ENCODE results near the gene KIAA0232.
"Not testable (repeated sequence)": the region's sequence is repeated elsewhere in the genome, so short reads cannot be mapped to it uniquely, and the experiment has no call there.

KIAA0232 gene

DNA sequence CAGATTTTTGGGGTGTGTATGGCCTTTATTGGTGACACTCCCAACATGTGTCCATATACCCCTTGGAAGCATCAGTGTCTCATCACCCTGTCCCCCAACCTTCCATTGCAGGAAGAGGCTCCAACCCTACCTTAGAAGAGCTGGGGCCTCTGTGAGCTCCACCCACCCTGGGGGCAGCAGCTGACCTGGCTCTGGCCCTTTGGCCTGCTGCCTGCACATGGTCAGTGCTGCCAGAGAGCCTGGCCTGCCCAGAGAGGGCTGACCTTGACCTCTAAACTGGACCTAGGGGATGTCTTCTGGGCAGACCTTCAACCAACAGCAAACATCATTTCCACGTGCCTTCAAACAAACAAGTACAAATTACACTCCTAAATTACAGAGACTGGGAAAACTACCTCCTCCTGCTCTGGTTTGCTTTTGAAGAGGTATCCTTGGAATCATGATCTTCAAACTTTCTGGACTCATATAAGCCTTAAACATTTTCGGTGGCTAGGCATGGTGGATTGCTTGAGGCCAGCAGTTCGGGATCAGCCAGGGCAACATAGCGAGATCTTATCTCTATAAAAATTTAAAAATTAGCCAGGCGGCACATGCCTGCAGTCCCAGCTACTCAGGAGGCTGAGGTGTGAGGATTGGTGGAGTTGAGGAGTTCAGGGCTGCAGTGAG, 27.3 kb upstream of the KIAA0232 start:
- DNase-seq = no peak

- DNase-seq = not testable (repeated sequence)
These were observed 26.2 kb upstream of the KIAA0232 start for GRCh38 chr4:6756345-6756744.

DNA sequence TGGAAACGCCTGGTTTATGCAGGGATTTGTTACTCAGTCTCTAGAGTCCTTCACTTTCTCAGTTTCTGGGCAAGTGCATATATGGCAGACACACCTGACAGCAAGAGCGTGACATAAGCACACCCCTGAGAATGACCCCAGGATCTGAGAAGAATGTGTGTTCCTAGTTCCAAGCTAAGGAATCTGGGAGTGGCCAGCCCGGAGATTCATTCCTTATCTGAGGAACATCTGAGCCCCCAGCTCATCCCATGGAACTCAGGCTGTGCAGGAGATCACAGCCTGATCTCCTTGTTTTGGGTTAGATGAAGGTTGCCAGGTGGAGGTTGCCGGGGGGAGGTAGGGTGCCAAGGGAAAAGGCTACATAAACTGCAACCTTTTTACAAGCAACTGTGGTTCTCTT, 23.8 kb upstream of the KIAA0232 start:
- no peak for DNase-seq

GRCh38 chr4:6760865-6761264, 21.7 kb upstream of the KIAA0232 start:
- DNase-seq = no peak

DNA sequence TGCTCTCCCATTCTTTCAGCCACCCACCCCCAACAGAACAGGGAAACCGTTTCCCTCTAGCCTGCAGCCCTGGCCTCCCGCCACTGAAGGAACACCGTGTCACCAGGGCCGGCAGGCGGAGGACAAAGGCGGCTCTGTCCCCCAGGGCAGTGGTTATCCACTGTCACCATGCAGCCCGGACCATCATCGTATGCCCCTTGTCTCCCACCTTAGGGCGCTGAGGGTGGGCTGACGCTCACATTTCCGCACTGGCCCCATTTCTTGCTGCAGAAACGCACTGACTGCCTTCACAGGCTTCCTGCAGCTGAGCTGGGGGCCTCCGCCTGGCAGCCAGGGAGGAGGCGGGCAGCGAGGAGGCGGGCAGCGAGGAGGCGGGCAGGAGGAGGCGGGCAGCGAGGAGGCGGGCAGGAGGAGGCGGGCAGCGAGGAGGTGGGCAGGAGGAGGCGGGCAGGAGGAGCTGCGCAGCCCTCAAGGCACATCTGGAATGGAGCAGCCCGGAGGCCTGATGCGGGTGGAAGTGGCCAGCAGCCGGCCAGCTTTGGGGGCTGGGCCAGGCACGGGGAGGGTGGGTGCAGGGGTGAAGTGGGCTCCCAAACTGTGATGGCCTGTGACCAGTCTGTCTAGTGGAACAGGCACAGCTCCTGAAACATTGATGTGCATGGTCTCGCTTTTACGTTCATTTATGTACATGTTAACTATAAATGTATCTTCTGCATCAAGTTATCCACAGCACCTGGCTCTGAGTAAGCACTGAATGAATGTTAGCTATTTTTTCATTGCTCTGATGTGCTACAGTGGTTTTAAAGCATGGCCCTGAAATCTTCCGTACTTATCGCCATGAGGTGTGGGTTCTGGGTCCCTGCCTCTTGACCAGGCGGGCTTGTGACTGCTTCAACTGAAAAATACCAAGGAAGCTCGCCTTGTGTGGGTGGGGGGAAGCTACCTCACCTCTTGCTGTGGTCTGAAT, 20.6 kb upstream of the KIAA0232 start:
- no peak for DNase-seq

- DNase-seq = no peak
These were observed 19.1 kb upstream of the KIAA0232 start for GRCh38 chr4:6763330-6763851.

DNA sequence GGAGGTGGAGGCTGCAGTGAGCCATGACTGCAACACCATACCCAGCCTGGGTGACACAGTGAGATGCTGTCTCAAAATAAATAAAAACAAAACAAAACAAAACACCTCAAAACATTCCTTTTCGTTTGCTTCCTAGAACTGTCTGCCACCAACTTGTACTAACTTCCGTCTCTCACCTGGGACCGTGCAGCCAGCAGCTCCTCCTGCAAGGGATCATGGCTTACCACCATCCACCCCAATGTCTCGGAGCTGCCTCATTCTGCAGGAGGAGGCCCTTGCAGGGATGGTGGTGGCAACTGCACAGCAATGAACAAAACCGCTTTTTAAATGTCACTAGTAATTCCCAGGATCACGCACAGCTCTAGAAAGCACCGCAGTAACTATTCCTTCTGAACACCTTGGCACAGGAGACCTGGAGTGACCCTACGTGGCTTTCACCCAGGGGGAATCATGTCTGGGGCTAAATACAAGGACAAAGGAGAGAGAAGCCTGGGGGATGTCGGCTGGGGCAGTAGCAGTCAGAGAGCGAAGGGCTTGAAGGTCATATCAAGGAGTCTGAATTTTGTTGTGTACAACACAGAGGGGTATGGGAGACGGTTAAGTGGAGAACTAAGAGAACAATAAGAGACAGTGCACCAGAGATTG, 17.4 kb upstream of the KIAA0232 start:
- DNase-seq = no peak

DNA sequence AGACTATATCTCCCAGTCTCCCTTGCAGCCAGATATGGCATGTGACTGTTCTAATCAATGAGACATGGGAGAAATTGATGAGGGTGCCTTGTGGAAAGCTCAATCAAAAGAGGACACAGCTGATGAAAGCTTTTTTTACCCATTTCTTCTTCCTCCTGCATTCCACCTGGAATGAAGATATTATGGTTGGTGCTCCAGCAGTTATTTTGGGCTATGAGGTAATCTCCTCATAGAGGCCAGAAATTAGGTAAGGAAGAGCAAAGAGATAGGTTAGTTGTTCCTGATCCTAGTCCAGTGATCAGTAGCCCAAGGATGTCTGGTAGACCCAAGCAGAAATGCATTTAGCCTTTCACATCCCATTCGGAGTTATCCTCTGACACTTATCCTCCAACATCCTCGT, 16.8 kb upstream of the KIAA0232 start:
- no peak for DNase-seq

- DNase-seq = no peak
These were observed 15.2 kb upstream of the KIAA0232 start for GRCh38 chr4:6767386-6767747.

DNA sequence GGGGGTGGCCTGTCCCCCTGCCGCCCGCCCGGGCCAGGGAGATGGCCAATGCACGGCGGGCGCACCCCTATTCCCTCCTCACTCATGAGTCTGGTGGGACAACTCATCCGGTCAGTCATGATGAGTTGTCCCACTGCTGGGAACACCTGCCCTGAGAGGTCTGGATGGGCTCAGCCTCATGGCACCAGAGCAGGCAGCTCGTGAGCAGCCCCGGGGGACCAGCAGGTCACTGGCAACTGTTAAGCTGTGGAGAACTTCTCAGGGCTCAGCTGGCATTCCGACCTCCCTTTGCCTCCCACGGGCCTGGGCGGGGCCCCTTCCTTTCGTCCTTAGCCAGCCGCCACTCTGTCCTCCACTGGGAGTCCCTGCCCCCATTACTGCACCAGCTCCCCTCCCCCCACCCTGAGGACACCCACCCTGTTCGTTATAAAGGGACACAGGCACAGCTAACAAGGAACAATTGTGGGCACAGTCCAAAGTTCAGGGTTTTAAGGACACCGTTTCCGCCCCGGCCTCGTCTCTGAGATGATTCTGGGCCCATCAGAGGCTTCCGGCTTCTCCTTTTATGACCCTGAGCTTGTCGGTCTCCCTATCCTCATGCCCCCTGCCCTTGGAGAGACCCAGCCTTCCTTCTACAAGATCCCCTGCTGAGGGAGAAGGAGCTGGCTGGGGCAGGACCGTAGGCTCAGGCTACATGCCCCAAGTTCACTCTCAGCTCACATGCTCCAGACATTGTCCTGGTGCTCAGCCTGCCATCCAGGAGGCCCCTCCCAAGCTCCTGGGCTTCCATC, 14.6 kb upstream of the KIAA0232 start:
- no peak for DNase-seq

DNA sequence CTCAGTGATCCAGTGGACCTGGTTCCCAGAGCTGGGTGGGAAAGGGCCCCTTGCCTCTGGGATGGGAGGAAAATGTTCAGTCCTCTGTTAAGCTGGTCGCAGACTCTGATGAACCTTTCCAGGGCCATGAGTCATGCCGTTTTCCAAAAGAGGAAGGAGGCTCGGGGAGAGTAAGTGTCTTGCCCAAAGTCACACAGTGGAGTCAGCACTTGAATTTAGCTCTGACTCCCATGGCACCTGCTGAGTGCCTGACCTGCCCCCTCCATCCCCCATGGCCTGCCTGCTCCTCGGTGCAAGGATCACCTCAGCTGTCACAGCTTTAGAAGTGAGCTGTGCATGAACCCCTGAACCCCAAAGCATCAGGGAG, 14.0 kb upstream of the KIAA0232 start:
- DNase-seq = no peak

DNA sequence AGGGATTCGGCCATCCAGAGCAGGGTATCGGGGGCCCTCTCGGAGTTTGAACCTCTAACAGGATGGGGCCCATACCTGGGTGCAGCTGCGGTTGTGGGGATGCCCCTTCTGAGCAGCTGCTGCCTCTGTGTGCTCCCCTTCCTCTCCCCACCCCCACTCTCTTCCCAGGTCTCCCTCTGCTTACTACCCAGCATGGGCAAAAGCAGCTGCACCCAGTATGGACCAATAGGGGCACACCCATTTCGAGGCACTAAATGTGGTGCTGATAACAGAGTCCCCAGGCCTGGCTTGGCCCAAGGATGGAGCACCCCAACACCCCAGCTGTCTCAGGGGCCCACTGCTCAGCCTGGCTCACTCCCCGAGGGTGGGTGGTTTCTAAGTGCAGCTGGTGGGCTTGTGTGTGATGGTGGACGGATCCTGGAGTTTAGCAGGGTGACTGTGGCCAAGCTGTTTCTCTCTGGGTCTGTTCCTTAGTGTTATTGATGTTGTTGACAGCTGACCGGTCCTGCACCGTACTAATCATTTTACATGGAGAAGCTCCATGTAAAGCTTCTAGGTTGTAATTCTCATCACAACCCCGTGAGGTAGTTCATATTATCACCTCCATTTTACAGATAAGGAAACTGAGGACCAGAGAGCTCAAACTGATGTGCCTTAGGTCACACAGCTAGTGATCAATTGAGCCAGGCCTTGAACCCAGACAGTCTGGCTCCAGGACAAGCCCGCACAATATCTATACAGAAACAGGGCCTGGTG, 13.1 kb upstream of the KIAA0232 start:
- no peak for DNase-seq

GRCh38 chr4:6769989-6770420, 12.5 kb upstream of the KIAA0232 start:
- no peak for DNase-seq

DNA sequence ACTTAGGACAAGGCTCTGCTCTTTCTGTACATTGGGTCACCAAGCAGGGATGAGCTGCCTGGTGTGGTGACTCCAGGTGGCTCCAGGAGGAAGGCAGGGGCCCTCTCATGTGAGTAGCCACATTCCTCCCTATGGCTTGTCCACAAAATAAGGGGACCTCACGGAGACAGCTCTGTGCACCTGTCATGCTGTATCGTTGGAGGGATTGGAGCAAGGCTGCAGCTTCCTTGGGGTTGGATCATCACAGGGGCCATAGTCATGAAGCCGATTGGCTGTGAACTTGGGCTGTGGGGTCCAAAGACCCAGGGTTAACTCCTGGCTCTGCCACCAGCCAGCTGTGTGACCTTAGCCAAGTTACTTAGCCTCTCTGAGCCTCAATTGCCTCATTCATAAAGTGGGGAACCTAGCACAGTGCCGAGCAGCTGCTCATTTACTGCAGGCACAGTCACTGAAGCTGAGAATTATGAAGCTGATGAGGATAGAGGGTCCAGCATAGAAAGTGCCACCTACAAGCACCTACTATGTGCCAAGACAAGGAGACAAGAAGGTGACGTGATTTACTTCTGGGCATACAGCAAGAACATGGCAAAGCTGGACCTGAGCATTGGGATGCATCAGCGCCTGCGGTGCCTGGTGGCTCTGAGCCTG, 11.8 kb upstream of the KIAA0232 start:
- no peak for DNase-seq

GRCh38 chr4:6771229-6771671, 11.3 kb upstream of the KIAA0232 start:
- DNase-seq = no peak

DNA sequence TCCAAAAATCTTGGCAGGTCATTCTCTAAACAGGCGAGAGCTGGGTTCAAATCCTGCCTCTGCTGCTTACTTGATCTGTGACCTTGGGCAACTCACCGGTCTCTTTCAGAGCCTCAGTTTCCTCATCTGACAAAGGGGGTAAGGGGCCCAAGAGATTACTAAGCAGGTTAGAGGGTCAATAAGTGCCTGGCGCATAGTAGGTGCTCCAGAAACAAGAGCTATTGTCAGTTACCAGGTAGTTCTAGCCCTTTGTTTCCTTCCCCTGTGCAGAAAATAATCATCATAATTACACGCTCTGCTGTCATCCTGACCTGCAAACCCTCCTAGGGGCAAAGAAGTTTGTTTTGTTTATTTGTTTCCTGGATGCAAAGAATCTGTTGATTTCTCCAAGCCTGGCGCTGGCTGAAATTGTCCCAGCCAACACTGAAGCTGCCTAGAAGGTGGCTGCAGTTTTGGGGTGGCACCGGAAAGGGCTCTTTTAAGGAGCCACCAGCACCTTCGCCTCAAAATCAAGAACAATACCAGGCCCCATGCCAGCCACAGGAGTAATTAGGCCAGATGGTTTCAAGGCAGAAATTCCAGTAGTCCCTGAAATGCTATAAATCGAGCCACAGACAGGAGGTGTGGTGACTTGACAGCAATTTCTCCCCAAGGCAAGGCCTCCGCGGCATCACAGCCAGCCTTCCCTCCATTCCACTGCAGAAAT, 10.2 kb upstream of the KIAA0232 start:
- peak; percentile 18 for DNase-seq

- DNase-seq = no peak
These were observed 9.4 kb upstream of the KIAA0232 start for GRCh38 chr4:6773106-6773505.

GRCh38 chr4:6773616-6774540, 8.6 kb upstream of the KIAA0232 start:
- no peak for DNase-seq

DNA sequence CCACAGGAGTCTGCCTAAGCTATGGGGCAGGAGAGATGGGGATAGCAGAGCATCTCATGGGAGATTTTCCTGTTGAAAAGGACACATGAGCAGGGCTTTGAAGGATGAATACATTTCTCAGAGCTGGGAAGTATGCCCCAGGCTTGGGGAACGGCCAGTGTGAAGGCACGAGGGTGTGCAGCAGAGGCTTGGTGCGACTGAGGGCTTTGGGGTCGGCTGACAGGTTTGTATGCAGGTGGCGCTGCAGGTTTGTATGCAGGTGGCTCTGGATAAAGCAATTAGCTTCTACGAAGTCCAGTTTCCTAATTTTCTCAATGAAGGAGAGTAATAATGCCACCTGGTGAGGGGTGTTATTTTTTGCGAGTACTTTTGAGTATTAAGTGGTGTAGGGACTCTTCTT, 6.8 kb upstream of the KIAA0232 start:
- no peak for DNase-seq

Measured in NCI-H1694 treated with DMSO at 0.1 percent for 48 hours (cell line).